ENCODE data around the gene DOK1. TPM values are rescaled to one million over a fixed set of nuclear protein-coding genes. Genes with fewer than 3 reads are reported as not detected.
A peak's percentile ranks its signal among the peaks of the same experiment; 100 is the strongest.

Gene DOK1
- total and polyA plus RNA-seq, 2 donors from 2014 or later: 11.3 to 16.7 TPM

GRCh38 chr2:74584088-74584645 is 29.6 kb downstream of the DOK1 start:
- Histone ChIP-seq H3K9ac (ENCODE audit: low read length in 3 of 3) (no peak overlapping the region), H3K27me3 (ENCODE audit: control insufficient read depth, insufficient read depth, low read length) (no peaks in the 10 kb centered on the region), H3K27ac (ENCODE audit: low read depth in 2 of 2, low read length in 2 of 2) (no peak overlapping the region), H3K9me3 (ENCODE audit: control insufficient read depth in 2 of 3, insufficient read depth in 1 of 3, low read length in 3 of 3) (no peaks in the 10 kb centered on the region), H3K36me3 (ENCODE audit: control insufficient read depth in 2 of 3, insufficient read depth in 3 of 3, low read length in 3 of 3) (no peaks in the 10 kb centered on the region), H3K4me1 (ENCODE audit: control insufficient read depth in 2 of 3, insufficient read depth in 2 of 3, low read depth in 1 of 3, low read length in 3 of 3) (peaks cover 0 to 2% (median 0%) of the 10 kb centered on the region in 3 donors), H3K4me3 (ENCODE audit: low read length in 3 of 3) (no peak overlapping the region)
- no peak for DNase-seq
- no peak for FAIRE-seq
- TF ChIP-seq, protein P1, sequence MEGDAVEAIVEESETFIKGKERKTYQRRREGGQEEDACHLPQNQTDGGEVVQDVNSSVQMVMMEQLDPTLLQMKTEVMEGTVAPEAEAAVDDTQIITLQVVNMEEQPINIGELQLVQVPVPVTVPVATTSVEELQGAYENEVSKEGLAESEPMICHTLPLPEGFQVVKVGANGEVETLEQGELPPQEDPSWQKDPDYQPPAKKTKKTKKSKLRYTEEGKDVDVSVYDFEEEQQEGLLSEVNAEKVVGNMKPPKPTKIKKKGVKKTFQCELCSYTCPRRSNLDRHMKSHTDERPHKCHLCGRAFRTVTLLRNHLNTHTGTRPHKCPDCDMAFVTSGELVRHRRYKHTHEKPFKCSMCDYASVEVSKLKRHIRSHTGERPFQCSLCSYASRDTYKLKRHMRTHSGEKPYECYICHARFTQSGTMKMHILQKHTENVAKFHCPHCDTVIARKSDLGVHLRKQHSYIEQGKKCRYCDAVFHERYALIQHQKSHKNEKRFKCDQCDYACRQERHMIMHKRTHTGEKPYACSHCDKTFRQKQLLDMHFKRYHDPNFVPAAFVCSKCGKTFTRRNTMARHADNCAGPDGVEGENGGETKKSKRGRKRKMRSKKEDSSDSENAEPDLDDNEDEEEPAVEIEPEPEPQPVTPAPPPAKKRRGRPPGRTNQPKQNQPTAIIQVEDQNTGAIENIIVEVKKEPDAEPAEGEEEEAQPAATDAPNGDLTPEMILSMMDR (IDR thresholded peaks at IDR 0.05; ENCODE audit: borderline replicate concordance, extremely low read depth, insufficient read depth): no peak
- intact Hi-C loops (cut with DNase I): no loop called here

DNA sequence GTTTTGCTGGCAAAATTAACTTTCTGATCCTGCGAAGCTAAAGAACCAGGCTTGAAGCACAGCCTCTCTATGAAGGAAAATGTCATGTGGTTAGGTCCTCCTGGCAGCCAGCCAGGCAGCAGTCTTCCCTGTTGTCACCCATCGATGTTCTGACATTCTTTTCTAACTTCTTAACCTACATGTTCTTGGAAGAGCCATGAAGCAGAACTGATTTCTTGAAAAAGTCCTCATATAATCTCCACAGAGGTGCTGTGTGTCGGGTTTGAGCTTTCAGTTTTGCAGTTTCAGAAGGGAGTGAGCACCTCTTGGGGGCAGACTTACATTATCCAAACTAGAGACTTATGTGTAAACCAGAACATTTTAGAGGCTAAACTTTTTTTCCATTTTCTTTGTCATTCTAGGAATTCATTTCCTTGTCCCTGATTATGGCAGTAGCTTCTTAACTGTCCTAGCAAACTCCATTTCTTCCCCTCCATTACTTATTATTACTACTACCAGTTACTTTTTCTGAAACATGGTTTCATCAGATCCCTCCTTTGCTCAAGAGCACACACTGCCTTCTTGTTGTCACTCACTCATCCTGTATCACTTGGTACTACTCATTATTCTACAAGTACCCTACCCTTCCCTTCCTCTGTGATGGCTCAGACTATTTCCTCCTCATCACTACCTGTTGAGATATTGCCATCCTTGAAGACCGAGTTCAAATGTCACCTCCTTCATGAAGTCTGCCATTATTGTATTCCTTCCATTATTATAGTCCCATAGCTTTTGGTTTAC is 31.1 kb downstream of the DOK1 start:
- H3K27me3 ChIP-seq (ENCODE audit: control insufficient read depth, insufficient read depth, low read length): no peaks in the 10 kb centered on the region
- no peak overlapping the region for H3K4me3 ChIP-seq (ENCODE audit: low read length in 3 of 3)
- TF ChIP-seq, protein P1 (IDR thresholded peaks at IDR 0.05; ENCODE audit: borderline replicate concordance, extremely low read depth, insufficient read depth): no peak
- H3K9ac ChIP-seq (ENCODE audit: low read length in 3 of 3): no peak overlapping the region
- no peaks in the 10 kb centered on the region for H3K9me3 ChIP-seq (ENCODE audit: control insufficient read depth in 2 of 3, insufficient read depth in 1 of 3, low read length in 3 of 3)
- intact Hi-C loops (cut with DNase I): loop anchor here (5.0 kb wide), 1 partner anchor 98 kb away; no protein-coding TSS in a partner anchor
- peak in 2 of 5 donors; percentile 5 to 8 for DNase-seq
- H3K27ac ChIP-seq (ENCODE audit: low read depth in 2 of 2, low read length in 2 of 2): no peak overlapping the region
- peaks cover 0 to 2% (median 0%) of the 10 kb centered on the region in 3 donors for H3K4me1 ChIP-seq (ENCODE audit: control insufficient read depth in 2 of 3, insufficient read depth in 2 of 3, low read depth in 1 of 3, low read length in 3 of 3)
- H3K36me3 ChIP-seq (ENCODE audit: control insufficient read depth in 2 of 3, insufficient read depth in 3 of 3, low read length in 3 of 3): no peaks in the 10 kb centered on the region
- no peak for FAIRE-seq

DNA sequence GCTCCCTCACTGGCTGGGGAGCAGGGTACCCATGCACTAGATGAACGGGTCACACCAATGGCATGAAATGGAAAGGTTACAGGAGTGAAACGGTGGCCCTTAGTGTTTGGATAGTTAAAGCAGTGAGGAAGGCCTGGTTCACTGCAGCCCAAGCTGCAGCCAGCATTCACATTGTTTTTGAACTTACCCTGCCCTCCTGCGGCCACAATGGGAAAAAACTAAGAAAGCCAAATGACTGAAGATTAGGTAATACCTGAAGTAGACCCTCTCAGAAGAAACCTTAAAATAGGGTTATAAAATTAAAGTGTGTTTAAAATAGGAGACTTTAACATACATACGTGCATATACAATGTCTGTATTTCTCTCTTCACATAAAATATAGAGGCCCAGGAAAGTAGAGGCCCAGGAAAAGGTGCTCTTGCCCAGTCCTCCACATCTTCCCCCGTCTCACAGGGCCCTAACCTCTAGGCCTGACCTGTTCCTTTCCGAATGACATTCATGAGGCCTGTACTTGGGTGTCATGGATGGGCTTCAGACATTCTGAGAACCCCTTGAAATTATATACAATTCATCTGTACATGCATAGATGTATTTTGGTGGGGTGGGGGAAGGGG is 33.3 kb downstream of the DOK1 start:
- DNase-seq (peak in 4 of 5 donors; percentile 73 to 89 (median 78)), FAIRE-seq (no peak)
- H3K9me3 ChIP-seq (ENCODE audit: control insufficient read depth in 2 of 3, insufficient read depth in 1 of 3, low read length in 3 of 3): no peaks in the 10 kb centered on the region
- no peak overlapping the region for H3K9ac ChIP-seq (ENCODE audit: low read length in 3 of 3)
- TF ChIP-seq, protein P1 (IDR thresholded peaks at IDR 0.05; ENCODE audit: borderline replicate concordance, extremely low read depth, insufficient read depth): peak; percentile 69
- no peaks in the 10 kb centered on the region for H3K27me3 ChIP-seq (ENCODE audit: control insufficient read depth, insufficient read depth, low read length)
- no peaks in the 10 kb centered on the region for H3K36me3 ChIP-seq (ENCODE audit: control insufficient read depth in 2 of 3, insufficient read depth in 3 of 3, low read length in 3 of 3)
- H3K27ac ChIP-seq (ENCODE audit: low read depth in 2 of 2, low read length in 2 of 2): no peak overlapping the region
- H3K4me1 ChIP-seq (ENCODE audit: control insufficient read depth in 2 of 3, insufficient read depth in 2 of 3, low read depth in 1 of 3, low read length in 3 of 3): peaks cover 0 to 2% (median 0%) of the 10 kb centered on the region in 3 donors
- intact Hi-C loops (cut with DNase I): loop anchor here (5.0 kb wide), 1 partner anchor 100 kb away; no protein-coding TSS in a partner anchor
- no peak overlapping the region for H3K4me3 ChIP-seq (ENCODE audit: low read length in 3 of 3)

Measured in kidney (tissue), 14 donors.